Thoracic aorta (tissue), 2 donors: ENCODE measurements around the gene CNR1. TPM values are rescaled to one million over a fixed set of nuclear protein-coding genes. Genes with fewer than 3 reads are reported as not detected.
"Not testable (repeated sequence)": the region's sequence is repeated elsewhere in the genome, so short reads cannot be mapped to it uniquely, and the experiment has no call there.

Experiments used
- ATAC-seq: fragments of 150-250 bp; one replicate; pipeline ENCODE4 v1.8.0; 2017; ENCODE audit warnings: low read depth; ENCODE audit not compliant: insufficient number of reproducible peaks, low FRiP score
- DNase-seq: peaks from one replicate; pipeline ENCODE4 v3.0.0-alpha.2; 2020; ENCODE audit warnings: low spot score
- H3K27ac ChIP-seq, 2 donors: fragments of 200-600 bp; sonication (generic); 1 replicate in 1 of 2; 2 replicates in 1 of 2; pipeline ENCODE4 v1.5.1; 2016; ENCODE audit warnings: mild to moderate bottlenecking in 2 of 2, moderate library complexity in 2 of 2
- H3K27me3 ChIP-seq: fragments of 200-600 bp; sonication (generic); replicated peaks from 2 replicates; pipeline ENCODE4 v1.6.0; 2016; ENCODE audit warnings: mild to moderate bottlenecking; ENCODE audit not compliant: insufficient read depth
- H3K36me3 ChIP-seq: fragments of 200-600 bp; sonication (generic); one replicate; pipeline ENCODE4 v1.5.1; 2016
- H3K4me1 ChIP-seq, 2 donors: fragments of 200-600 bp; sonication (generic); 1 replicate in 1 of 2; 2 replicates in 1 of 2; pipeline versions ENCODE4 v1.5.1 to v1.6.0; 2016; ENCODE audit warnings: low read depth in 2 of 2, mild to moderate bottlenecking in 1 of 2; ENCODE audit not compliant: control insufficient read depth in 1 of 2
- H3K4me3 ChIP-seq: fragments of 200-600 bp; sonication (generic); 2 replicates; pipeline ENCODE4 v1.5.1; 2016; ENCODE audit warnings: mild to moderate bottlenecking
- H3K9me3 ChIP-seq: fragments of 200-600 bp; sonication (generic); 2 replicates; pipeline ENCODE4 v1.5.1; 2016
- total RNA-seq, 2 donors: library from RNA; depleted of rRNA; stranded (reverse); fragments of >200 nt; gene quantifications; one replicate each; pipeline versions ENCODE4 v1.1.0 to v1.2.3, GENCODE V29; 2016
- TF ChIP-seq, protein P1 (sequence below): fragments of 200-600 bp; sonication (generic); IDR thresholded peaks from one replicate; pipeline ENCODE4 v1.5.1; 2019; ENCODE audit warnings: antibody characterized with exemption

CNR1 gene
- total RNA-seq: 10 to 100 TPM; 22.9 to 25.5 TPM

DNA sequence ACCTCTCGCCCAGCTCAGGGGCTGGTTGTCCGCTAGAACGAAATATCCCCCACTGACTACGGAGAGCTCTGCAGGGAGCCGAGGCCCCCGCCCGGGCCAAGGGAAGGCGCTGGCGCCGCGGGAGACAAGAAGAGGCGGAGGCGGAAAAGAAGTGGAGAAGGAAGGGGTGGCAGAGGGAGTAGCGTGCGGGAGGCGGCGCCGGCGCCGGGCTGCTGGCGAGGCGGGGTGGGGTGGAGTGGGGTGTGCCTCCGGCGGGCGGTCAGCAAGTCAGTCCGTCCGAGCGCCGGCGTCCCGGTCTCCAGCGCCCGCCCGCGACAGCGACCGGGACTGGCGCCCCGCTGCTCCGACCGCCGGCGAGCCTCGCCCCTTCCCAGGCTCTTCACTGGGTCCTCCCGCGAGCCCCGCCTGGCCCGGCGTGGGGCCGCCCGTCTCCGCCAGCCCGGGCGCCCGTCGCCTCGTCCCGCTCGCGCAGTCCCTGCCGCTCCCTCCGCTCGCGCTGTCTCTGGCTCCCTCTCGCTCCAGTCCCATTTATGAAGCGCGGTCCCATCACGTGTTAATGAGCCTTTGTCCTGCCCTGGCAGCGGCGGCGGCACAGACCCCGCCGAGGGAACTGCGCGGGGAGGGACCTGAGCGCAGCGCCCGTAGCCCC, at the start of gene CNR1:
CNR1 (minus strand) TSS at position 504 of the 649 bp plus-strand sequence. CDS start 21,073 bp downstream, outside the sequence.
- H3K27ac ChIP-seq: peak within 1 kb of the TSS in 1 of 2 donors; percentile 22
- H3K27me3 ChIP-seq: no peaks in the 10 kb centered on the region
- no peak for DNase-seq
- H3K4me3 ChIP-seq: peak within 1 kb of the TSS; percentile 90
- peaks cover 3 to 16% of the 10 kb centered on the region in 2 donors for H3K4me1 ChIP-seq
- no peaks in the 10 kb centered on the region for H3K9me3 ChIP-seq
- TF ChIP-seq, protein P1, sequence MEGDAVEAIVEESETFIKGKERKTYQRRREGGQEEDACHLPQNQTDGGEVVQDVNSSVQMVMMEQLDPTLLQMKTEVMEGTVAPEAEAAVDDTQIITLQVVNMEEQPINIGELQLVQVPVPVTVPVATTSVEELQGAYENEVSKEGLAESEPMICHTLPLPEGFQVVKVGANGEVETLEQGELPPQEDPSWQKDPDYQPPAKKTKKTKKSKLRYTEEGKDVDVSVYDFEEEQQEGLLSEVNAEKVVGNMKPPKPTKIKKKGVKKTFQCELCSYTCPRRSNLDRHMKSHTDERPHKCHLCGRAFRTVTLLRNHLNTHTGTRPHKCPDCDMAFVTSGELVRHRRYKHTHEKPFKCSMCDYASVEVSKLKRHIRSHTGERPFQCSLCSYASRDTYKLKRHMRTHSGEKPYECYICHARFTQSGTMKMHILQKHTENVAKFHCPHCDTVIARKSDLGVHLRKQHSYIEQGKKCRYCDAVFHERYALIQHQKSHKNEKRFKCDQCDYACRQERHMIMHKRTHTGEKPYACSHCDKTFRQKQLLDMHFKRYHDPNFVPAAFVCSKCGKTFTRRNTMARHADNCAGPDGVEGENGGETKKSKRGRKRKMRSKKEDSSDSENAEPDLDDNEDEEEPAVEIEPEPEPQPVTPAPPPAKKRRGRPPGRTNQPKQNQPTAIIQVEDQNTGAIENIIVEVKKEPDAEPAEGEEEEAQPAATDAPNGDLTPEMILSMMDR: no peak
- no peak for ATAC-seq
- no peaks in the 10 kb centered on the region for H3K36me3 ChIP-seq

GRCh38 chr6:88211446-88211845, 45.3 kb upstream of the CNR1 start:
- H3K36me3 ChIP-seq: no peaks in the 10 kb centered on the region
- no peak for ATAC-seq
- H3K4me1 ChIP-seq: no peaks in the 10 kb centered on the region
- H3K27me3 ChIP-seq: no peaks in the 10 kb centered on the region
- TF ChIP-seq, protein P1: no peak
- H3K4me3 ChIP-seq: no peak overlapping the region
- H3K27ac ChIP-seq: no peak overlapping the region
- no peak for DNase-seq
- H3K9me3 ChIP-seq: no peaks in the 10 kb centered on the region

DNA sequence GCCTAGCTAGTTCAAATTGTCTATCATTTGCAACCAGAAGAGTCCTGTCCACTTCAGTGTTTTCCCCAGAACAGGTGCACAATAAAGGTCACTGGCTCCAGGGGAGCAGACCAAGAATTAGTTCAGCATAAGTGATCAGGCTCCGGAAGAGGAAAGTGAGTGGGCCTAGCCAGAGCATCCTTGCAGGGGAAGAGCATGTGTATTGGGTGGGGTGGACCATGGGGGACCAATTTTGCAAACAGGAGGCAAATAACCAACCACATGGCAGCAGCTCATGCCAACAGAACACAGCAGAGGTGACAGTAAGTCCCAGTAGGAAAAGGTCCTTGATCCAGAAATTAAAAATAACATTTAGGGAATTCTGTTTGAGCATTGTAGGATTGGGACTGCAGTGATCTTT, 43.2 kb upstream of the CNR1 start:
- Histone ChIP-seq H3K27me3 (no peaks in the 10 kb centered on the region), H3K4me3 (no peak overlapping the region), H3K4me1 (no peaks in the 10 kb centered on the region), H3K36me3 (no peaks in the 10 kb centered on the region), H3K9me3 (no peaks in the 10 kb centered on the region), H3K27ac (no peak overlapping the region)
- TF ChIP-seq, protein P1: no peak
- DNase-seq: no peak
- no peak for ATAC-seq

- Histone ChIP-seq H3K27me3 (no peaks in the 10 kb centered on the region), H3K27ac (no peak overlapping the region), H3K9me3 (peaks cover under 1% of the 10 kb centered on the region), H3K4me3 (no peak overlapping the region), H3K36me3 (no peaks in the 10 kb centered on the region), H3K4me1 (no peaks in the 10 kb centered on the region)
- TF ChIP-seq, protein P1: no peak
- DNase-seq (no peak), ATAC-seq (no peak)
These were observed 42.6 kb upstream of the CNR1 start for GRCh38 chr6:88208726-88209125.

DNA sequence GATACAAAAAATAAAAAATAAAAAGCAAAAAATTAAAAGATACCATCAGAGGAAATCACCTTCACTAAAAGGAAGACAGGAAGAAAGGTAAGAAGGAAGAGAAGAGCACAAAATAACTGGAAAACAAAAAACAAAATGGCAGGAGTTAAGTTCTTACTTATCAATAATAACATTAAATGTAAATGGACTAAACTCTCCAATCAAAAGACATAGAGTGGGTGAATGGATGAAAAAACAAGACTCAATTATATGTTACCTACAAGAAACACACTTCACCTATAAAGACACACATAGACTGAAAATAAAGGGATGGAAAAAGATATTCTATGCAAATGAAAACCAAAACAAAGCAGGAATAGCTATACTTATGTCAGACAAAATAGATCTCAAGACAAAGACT, 35.6 kb upstream of the CNR1 start:
- ATAC-seq, H3K27me3 ChIP-seq, H3K36me3 ChIP-seq, H3K9me3 ChIP-seq, DNase-seq, H3K4me1 ChIP-seq, H3K4me3 ChIP-seq, H3K27ac ChIP-seq: not testable (repeated sequence)

- Histone ChIP-seq H3K36me3 (no peaks in the 10 kb centered on the region), H3K4me1 (no peaks in the 10 kb centered on the region), H3K4me3 (no peak overlapping the region), H3K27ac (no peak overlapping the region), H3K9me3 (no peaks in the 10 kb centered on the region), H3K27me3 (no peaks in the 10 kb centered on the region)
- ATAC-seq: no peak
- DNase-seq: no peak
- TF ChIP-seq, protein P1: no peak
These were observed 18.8 kb upstream of the CNR1 start for GRCh38 chr6:88184921-88185320.
